MCF 10A (cell line): Measurements from ENCODE around the gene NGFR. TPM values are rescaled to one million over a fixed set of nuclear protein-coding genes. Genes with fewer than 3 reads are reported as not detected.

Experiments
- BruUV-seq: library from RNA; stranded (reverse); fragments of 400-500 nt; replicated peaks from 2 replicates; lab custom pipeline; 2021; lab: Mats Ljungman, UMichigan
- CTCF ChIA-PET: fragments of 300-600 bp; sonication (Branson Sonifier 250); formaldehyde crosslinking; extraction: SDS; loops from one replicate; lab custom pipeline; 2021; ENCODE audit warnings: antibody characterized with exemption, inconsistent platforms; lab: Yijun Ruan, JAX
- POLR2A ChIA-PET: fragments of 300-600, 350-650 bp; sonication (Branson Sonifier 250); formaldehyde crosslinking; extraction: SDS; loops from one replicate; lab custom pipeline; 2020; ENCODE audit warnings: antibody characterized with exemption, inconsistent platforms; lab: Yijun Ruan, JAX
- DNase-seq: peaks from one replicate; pipeline ENCODE4 v3.0.0-alpha.2; 2018; ENCODE audit not compliant: unreplicated experiment
- H3K27ac Mint-ChIP-seq: one replicate; pipeline ENCODE4 v1.8.0; 2022; ENCODE audit warnings: mild to moderate bottlenecking, low read depth, mixed read lengths; ENCODE audit not compliant: unreplicated experiment
- H3K27me3 Mint-ChIP-seq: one replicate; pipeline ENCODE4 v1.8.0; 2022; ENCODE audit warnings: mixed read lengths; ENCODE audit not compliant: insufficient read depth, unreplicated experiment
- H3K36me3 Mint-ChIP-seq: one replicate; pipeline ENCODE4 v1.8.0; 2022; ENCODE audit warnings: mild to moderate bottlenecking, moderate library complexity, mixed read lengths; ENCODE audit not compliant: insufficient read depth, unreplicated experiment
- H3K4me1 Mint-ChIP-seq: one replicate; pipeline ENCODE4 v1.8.0; 2022; ENCODE audit warnings: mixed read lengths; ENCODE audit not compliant: insufficient read depth, unreplicated experiment
- H3K4me3 Mint-ChIP-seq: one replicate; pipeline ENCODE4 v1.8.0; 2022; ENCODE audit warnings: mild to moderate bottlenecking, moderate library complexity, mixed read lengths; ENCODE audit not compliant: unreplicated experiment
- H3K9me3 Mint-ChIP-seq: one replicate; pipeline ENCODE4 v1.8.0; 2022; ENCODE audit warnings: mixed read lengths; ENCODE audit not compliant: unreplicated experiment
- intact Hi-C: fragments of 100-400 bp; cut with micrococcal nuclease; formaldehyde crosslinking; loops from 2 replicates; pipeline ENCODE4 v1.14.1; 2022
- total RNA-seq: library from RNA; stranded (reverse); gene quantifications from 2 replicates; pipeline ENCODE4 v1.2.3, GENCODE V29; 2022
- TF ChIP-seq, protein P1 (sequence below): fragments of 200-600 bp; IDR thresholded peaks from one replicate; pipeline ENCODE4 v1.8.0; 2022; ENCODE audit warnings: antibody characterized with exemption, mild to moderate bottlenecking; ENCODE audit not compliant: unreplicated experiment

Gene NGFR
- total RNA-seq, 1 experiment from 2014 or later, result 0.26 TPM

DNA sequence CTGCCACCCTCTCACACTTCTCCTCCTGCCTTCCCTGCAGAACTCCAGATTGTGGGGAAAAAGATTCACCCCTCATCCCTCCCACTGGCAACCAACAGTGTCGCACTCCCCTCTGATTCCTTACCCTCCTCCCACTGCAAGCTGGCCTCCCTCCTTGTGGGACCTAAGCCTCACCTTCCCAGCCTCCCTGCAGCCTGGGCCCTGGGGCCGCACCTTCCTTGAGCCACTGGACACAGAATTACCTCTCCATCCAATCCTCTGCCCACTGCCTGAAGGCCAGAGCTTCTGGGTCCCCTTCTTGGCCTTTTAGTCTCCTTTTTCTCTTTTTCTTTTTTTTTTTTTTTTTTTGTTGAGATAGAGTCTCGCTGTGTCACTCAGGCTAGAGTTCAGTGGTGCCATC is 33.9 kb downstream of the NGFR start:
- Mint-ChIP-seq H3K36me3 (peaks cover 6% of the 10 kb centered on the region), H3K27ac (no peak overlapping the region), H3K9me3 (no peaks in the 10 kb centered on the region), H3K4me1 (no peaks in the 10 kb centered on the region), H3K27me3 (peaks cover 22% of the 10 kb centered on the region), H3K4me3 (no peak overlapping the region)
- CTCF ChIA-PET, result interaction anchor here (1.0 kb wide), 1 partner anchor 497 kb away, joined by 4 read pairs; no protein-coding TSS in a partner anchor
- TF ChIP-seq, protein P1, sequence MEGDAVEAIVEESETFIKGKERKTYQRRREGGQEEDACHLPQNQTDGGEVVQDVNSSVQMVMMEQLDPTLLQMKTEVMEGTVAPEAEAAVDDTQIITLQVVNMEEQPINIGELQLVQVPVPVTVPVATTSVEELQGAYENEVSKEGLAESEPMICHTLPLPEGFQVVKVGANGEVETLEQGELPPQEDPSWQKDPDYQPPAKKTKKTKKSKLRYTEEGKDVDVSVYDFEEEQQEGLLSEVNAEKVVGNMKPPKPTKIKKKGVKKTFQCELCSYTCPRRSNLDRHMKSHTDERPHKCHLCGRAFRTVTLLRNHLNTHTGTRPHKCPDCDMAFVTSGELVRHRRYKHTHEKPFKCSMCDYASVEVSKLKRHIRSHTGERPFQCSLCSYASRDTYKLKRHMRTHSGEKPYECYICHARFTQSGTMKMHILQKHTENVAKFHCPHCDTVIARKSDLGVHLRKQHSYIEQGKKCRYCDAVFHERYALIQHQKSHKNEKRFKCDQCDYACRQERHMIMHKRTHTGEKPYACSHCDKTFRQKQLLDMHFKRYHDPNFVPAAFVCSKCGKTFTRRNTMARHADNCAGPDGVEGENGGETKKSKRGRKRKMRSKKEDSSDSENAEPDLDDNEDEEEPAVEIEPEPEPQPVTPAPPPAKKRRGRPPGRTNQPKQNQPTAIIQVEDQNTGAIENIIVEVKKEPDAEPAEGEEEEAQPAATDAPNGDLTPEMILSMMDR, result no peak
- no TSS peak for BruUV-seq
- DNase-seq, result no peak
- POLR2A ChIA-PET, result no interaction called here
- intact Hi-C loops, result no loop called here

DNA sequence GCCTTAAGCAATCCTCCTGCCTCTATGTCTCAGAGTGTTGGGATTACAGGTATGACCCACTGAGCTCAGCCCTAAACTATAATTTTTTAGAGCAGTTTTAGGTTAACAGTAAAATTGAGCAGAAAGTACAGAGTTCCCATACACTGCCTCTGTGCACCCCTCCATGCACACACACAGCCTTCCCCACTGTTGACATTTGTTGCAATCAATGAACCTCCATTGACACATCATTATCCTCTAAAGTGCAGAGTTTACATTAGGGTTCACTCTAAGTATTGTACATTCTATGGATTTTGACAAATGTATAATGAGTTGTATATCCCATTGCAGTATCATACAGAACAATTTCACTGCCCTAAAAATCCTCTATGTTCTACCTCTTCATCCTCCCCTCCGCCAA is 35.0 kb downstream of the NGFR start:
- intact Hi-C loops, result no loop called here
- Mint-ChIP-seq H3K27ac (no peak overlapping the region), H3K27me3 (peaks cover 33% of the 10 kb centered on the region), H3K4me1 (no peaks in the 10 kb centered on the region), H3K36me3 (peaks cover 6% of the 10 kb centered on the region), H3K4me3 (no peak overlapping the region), H3K9me3 (no peaks in the 10 kb centered on the region)
- no peak for DNase-seq
- TF ChIP-seq, protein P1, result no peak
- CTCF ChIA-PET, result interaction anchor here (0.6 kb wide), 1 partner anchor 91 kb away, joined by 3 read pairs; no protein-coding TSS in a partner anchor
- POLR2A ChIA-PET, result no interaction called here
- no TSS peak for BruUV-seq

DNA sequence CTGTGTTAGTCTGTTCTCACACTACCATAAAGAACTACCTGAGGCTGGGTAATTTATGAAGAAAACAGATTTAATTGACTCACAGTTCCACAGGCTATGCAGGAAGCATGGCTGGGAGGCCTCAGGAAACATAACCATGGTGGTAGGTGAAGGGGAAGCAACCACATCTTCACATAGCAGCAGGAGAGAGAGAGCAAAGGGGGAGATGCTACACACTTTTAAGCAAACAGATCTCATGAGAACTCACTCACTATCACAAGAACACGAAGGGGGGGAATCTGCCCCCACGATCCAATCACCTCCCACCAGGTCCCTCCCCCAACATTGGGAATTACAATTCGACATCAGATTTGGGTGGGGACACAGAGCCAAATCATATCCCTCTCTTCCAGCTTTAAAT is 48.8 kb downstream of the NGFR start:
- ChIA-PET CTCF (interaction anchor here (0.6 to 2.0 kb wide), 4 partner anchors 12 to 108 kb away, joined by 3 to 11 read pairs (median 4); no protein-coding TSS in a partner anchor), POLR2A (interaction anchor here (0.6 to 0.9 kb wide), 2 partner anchors 20 to 27 kb away, joined by 3 read pairs; no protein-coding TSS in a partner anchor)
- Mint-ChIP-seq H3K9me3 (no peaks in the 10 kb centered on the region), H3K27ac (no peak overlapping the region), H3K4me3 (no peak overlapping the region), H3K27me3 (peaks cover 2% of the 10 kb centered on the region), H3K36me3 (no peaks in the 10 kb centered on the region), H3K4me1 (peaks cover 13% of the 10 kb centered on the region)
- intact Hi-C loops, result no loop called here
- BruUV-seq, result no TSS peak
- TF ChIP-seq, protein P1, result no peak
- DNase-seq, result no peak

DNA sequence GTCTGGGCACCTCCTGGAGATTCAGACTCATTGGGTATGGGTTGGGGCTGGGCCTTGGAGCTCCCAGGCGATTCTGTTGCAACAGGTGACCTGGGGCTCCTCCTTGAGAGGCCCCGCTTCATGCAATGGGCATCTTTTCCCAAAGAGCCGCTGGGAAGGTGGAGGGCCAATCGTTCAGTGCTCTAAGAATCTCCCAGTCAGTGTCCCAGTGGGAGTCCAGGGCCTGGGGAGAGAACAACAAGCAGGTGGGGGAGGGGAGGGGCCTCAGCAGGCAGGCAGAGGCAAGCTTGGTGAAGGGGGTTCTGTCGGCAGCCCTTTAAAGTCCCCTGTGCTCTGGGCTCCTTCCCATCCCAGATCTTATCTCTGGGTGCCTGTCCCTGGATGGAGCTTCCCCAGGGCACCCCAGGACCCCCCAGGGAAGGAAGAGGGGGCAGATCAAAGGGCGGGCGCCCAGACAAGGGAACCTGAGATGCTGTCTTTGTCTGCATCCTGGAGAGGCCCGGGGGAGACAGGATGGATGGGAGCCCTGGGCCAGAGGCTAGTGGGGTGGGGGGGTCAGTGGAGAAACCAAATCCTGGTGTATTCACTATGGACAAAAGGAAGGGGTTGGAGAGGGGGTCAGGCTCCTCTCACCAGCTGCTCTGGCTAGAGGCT is 50.0 kb downstream of the NGFR start:
- TF ChIP-seq, protein P1, result no peak
- no TSS peak for BruUV-seq
- H3K4me3 Mint-ChIP-seq, result no peak overlapping the region
- H3K27me3 Mint-ChIP-seq, result no peaks in the 10 kb centered on the region
- ChIA-PET POLR2A (no interaction called here), CTCF (interaction anchor here (0.5 to 2.0 kb wide), 4 partner anchors 11 to 1528 kb away, joined by 3 to 11 read pairs (median 4); no protein-coding TSS in a partner anchor)
- H3K4me1 Mint-ChIP-seq, result peaks cover 21% of the 10 kb centered on the region
- no peaks in the 10 kb centered on the region for H3K36me3 Mint-ChIP-seq
- no peak overlapping the region for H3K27ac Mint-ChIP-seq
- H3K9me3 Mint-ChIP-seq, result no peaks in the 10 kb centered on the region
- intact Hi-C loops, result no loop called here
- no peak for DNase-seq
